Astrocyte of the cerebellum (primary cell): Measurements from ENCODE around the gene TENM3.

Experiments
- DNase-seq: peaks from one replicate; pipeline ENCODE4 v3.0.0-alpha.2; 2011; ENCODE audit warnings: low read depth
- H3K4me3 ChIP-seq: 2 replicates; pipeline ENCODE4 v1.5.1; 2011; ENCODE audit warnings: mild to moderate bottlenecking, low read depth, low read length, moderate library complexity
- CTCF ChIP-seq: IDR thresholded peaks from 2 replicates; pipeline ENCODE4 v1.5.1; 2012; ENCODE audit warnings: low read length, low read depth, moderate library complexity, mild to moderate bottlenecking; ENCODE audit errors: missing control alignments
- in situ Hi-C: cut with HindIII; loops from 2 replicates; pipeline ENCODE4 v1.10.0; 2017; ENCODE audit warnings: low sequenced_read_pairs

Gene TENM3

DNA sequence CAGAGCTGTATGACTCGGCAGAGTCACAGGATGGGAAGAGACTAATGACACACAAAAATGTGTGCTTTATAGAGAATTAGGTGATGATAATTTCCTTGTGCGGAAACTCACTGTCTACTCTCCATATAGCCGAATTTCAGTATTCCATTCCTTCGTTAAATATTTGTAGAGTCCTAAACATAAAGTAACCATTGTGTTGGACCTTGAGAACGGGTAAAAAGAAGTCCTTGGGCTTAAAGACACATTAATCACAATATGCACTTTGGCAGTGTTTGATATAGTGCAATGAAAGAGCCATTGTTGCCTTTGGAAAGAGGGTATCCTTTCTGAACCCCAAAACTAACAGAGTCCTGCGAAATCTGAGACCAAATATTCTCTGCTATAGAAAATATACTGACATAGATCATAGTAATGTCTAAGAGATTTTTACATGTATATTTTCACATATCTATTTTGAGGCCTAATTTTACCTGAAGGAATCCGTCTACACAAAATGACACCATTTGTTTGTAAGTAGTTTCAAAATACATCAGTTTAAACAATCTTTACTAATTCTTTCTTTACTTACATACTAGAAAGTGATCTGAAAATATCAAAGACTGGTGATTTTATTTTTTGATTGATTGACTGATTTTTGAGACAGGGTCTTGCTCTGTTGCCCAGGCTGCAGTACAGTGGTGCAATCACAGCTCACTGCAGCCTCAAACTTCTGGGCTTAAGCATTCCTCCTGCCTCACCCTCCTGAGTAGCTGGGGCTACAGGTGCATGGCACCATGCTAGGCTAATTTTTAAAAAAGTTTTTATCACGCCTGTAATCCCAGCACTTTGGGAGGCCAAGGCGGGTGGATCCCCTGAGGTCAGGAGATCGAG is 377.1 kb downstream of the TENM3 start:
- no peak for TF ChIP-seq CTCF
- no peak for DNase-seq
- no peak overlapping the region for H3K4me3 ChIP-seq
- in situ Hi-C loops: no loop called here

- TF ChIP-seq CTCF: no peak
- in situ Hi-C loops: no loop called here
Observed at GRCh38 chr4:182624281-182624680, 381.1 kb downstream of the TENM3 start.

DNA sequence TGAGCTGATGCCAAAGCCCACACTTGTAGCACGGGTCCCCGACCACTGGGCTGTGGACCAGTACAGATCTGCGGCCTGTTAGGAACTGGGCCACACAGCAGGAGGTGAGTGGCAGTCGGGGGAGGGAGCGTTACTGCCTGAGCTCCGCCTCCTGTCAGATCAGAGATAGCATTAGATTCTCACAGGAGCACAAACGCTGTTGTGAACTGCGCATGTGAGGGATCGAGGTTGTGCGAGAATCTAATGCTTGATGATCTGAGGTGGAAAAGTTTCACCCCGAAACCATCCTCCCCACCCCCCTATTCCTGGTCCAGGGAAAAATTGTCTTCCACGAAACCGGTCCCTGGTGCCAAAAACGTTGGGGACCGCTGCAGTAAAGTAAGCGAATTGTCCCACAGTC is 382.0 kb downstream of the TENM3 start:
- in situ Hi-C loops: no loop called here
- no peak for TF ChIP-seq CTCF
- DNase-seq: no peak
- no peak overlapping the region for H3K4me3 ChIP-seq

More at GRCh38 chr4:182624281-182624680, 381.1 kb downstream of the TENM3 start:
- H3K4me3 ChIP-seq: no peak overlapping the region
- DNase-seq: no peak

DNA sequence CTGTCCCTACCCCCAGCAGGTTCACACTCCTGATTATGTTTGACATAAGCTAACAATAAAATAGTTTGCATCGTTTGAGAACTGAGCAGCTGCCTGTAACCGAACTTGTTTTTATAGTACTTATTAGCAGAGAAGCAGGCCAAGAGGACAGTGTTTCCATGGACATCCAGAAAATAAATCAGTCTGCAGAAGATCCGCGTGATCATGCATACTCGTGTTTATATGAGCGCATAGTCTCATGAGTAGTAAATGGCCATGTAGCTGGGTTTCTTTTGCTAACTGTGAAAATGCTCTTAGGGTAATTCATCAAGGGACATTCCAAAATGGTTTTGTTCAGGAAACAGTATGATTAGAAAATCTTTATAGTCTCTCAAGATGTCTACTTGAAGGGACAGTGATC is 384.8 kb downstream of the TENM3 start:
- in situ Hi-C loops: no loop called here

DNA sequence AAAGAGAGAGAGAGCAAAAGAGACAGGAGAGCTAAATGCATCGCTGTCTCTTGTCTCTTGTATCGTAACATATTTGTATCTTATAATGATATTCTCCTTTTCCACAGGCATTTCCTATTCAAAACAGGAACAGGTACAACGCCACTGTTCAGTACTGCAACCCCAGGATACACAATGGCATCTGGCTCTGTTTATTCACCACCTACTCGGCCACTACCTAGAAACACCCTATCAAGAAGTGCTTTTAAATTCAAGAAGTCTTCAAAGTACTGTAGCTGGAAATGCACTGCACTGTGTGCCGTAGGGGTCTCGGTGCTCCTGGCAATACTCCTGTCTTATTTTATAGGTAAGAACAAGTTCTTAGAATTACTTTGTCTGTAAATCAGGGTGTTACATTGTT is 385.3 kb downstream of the TENM3 start:
- TF ChIP-seq CTCF: no peak
- in situ Hi-C loops: no loop called here
- H3K4me3 ChIP-seq: no peak overlapping the region
- no peak for DNase-seq

More for the DNA sequence above, 384.8 kb downstream of the TENM3 start:
- H3K4me3 ChIP-seq: no peak overlapping the region
- no peak for DNase-seq
- TF ChIP-seq CTCF: no peak

DNA sequence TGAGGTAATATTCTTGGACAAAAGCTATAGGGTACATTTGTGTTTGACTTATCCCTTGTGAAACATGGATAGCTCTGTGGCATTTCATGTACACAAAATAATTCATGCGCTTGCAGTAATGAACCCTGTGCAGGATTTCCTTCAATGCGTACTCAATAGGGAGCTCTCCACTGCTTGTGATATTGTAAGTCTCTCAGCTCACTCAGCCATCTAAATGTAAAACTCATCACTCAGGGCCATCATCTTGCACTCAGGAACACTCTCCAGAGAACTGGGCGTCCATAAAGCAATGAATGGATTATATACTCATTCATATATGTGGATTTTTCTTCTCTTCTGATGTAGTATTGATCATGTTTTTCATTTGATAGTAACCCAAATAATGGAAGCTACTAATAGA is 385.9 kb downstream of the TENM3 start:
- DNase-seq: no peak
- H3K4me3 ChIP-seq: no peak overlapping the region
- in situ Hi-C loops: no loop called here
- TF ChIP-seq CTCF: no peak
